ENCODE results near the gene MYRIP.

MYRIP gene

DNA sequence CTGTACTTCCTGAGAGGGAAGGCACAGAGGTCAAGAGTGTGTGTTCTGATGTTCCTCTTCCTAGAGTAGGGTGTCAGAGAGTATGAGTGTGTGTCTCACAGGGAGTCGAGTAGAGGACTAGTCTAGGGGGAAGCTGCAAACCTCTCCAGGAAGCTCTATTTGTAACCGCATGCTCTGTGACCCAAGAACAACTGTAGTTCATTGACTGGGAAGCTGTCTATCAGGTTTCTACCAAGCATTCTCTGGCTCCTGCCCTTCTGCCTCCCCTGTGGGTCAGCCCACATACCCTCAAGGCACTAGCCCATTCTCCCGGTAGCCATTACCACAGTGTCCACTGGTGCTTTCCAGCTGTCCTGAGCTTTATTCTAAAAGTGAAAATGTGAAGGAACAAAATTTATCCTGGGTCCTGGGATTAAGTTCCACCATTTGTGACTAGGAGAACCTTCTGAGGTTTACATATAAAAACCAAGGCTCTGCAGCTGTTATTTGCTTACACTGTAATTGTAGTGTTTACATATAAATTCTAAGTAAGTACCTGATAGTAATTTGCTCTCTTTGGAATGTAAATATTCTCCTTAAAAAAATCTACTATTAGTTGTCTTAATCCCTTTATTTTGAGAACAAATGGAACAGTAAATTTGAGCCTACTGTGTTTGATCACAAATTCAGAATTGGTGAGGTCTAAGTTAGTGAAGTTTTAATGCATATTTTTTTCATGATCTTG, 40.7 kb downstream of the MYRIP start:
- H3K4me1 ChIP-seq (ENCODE audit: low read length): peaks cover 30% of the 10 kb centered on the region
- TF ChIP-seq CTCF (IDR thresholded peaks at IDR 0.05; ENCODE audit: low read depth, low read length) (no peak), EZH2phosphoT487 (IDR thresholded peaks at IDR 0.05; ENCODE audit: low read depth) (no peak)
- no peak overlapping the region for H3K4me3 ChIP-seq (ENCODE audit: low read length)
- H2AFZ ChIP-seq (ENCODE audit: low read depth, low read length): 0 out of 2 replicates have a peak overlapping the region, but pooled peaks have one; percentile 17
- H3K36me3 ChIP-seq (replicated peaks; ENCODE audit: low read depth, low read length): no peaks in the 10 kb centered on the region
- no peaks in the 10 kb centered on the region for H3K9me3 ChIP-seq (ENCODE audit: insufficient read depth, low read length)
- no peak overlapping the region for H3K9ac ChIP-seq (ENCODE audit: low read length)
- no peak overlapping the region for H3K27ac ChIP-seq (ENCODE audit: low read length)
- no peak overlapping the region for H3K4me2 ChIP-seq (ENCODE audit: low read length)
- H3K79me2 ChIP-seq (ENCODE audit: low read length): no peaks in the 10 kb centered on the region
- H3K27me3 ChIP-seq (ENCODE audit: low read depth, low read length): no peaks in the 10 kb centered on the region
- H4K20me1 ChIP-seq (ENCODE audit: insufficient read depth, low read length): no peaks in the 10 kb centered on the region

- Histone ChIP-seq H4K20me1 (ENCODE audit: insufficient read depth, low read length) (no peaks in the 10 kb centered on the region), H3K36me3 (replicated peaks; ENCODE audit: low read depth, low read length) (no peaks in the 10 kb centered on the region), H3K4me3 (ENCODE audit: low read length) (no peak overlapping the region), H3K79me2 (ENCODE audit: low read length) (no peaks in the 10 kb centered on the region), H3K27ac (ENCODE audit: low read length) (no peak overlapping the region), H3K27me3 (ENCODE audit: low read depth, low read length) (no peaks in the 10 kb centered on the region), H2AFZ (ENCODE audit: low read depth, low read length) (no peak overlapping the region), H3K4me2 (ENCODE audit: low read length) (no peak overlapping the region), H3K4me1 (ENCODE audit: low read length) (peaks cover 30% of the 10 kb centered on the region), H3K9ac (ENCODE audit: low read length) (no peak overlapping the region), H3K9me3 (ENCODE audit: insufficient read depth, low read length) (no peaks in the 10 kb centered on the region)
- no peak for TF ChIP-seq CTCF (IDR thresholded peaks at IDR 0.05; ENCODE audit: low read depth, low read length)
- no peak for TF ChIP-seq EZH2phosphoT487 (IDR thresholded peaks at IDR 0.05; ENCODE audit: low read depth)
Observed at GRCh38 chr3:39850716-39851032, 41.3 kb downstream of the MYRIP start.

DNA sequence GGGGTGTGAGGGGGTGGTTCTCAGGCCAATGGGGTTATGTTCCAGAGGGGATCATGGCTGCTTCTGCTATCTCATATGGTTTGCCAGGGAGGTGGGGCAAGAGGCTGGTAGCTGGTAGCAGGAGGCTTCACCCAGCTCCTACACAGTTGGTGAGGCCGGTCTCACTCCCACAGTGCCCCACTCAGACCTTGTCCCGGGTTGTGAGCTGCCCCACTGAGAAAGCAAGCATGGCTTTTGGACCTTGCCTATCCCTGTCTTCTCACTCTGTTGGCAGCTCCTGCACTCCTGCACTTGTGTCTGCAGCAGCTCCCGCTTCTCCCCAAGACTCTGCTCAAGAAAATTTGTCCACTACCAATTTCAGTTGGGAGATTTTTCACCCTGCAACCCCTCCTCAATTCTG, 46.1 kb downstream of the MYRIP start:
- Histone ChIP-seq H3K4me1 (ENCODE audit: low read length) (peaks cover 3% of the 10 kb centered on the region), H4K20me1 (ENCODE audit: insufficient read depth, low read length) (no peaks in the 10 kb centered on the region), H3K9me3 (ENCODE audit: insufficient read depth, low read length) (peaks cover 17% of the 10 kb centered on the region; the same call in 1 of the 2 replicates), H3K4me3 (ENCODE audit: low read length) (no peak overlapping the region), H3K4me2 (ENCODE audit: low read length) (no peak overlapping the region), H3K36me3 (replicated peaks; ENCODE audit: low read depth, low read length) (peaks cover 2% of the 10 kb centered on the region), H3K9ac (ENCODE audit: low read length) (no peak overlapping the region), H3K27ac (ENCODE audit: low read length) (no peak overlapping the region), H3K79me2 (ENCODE audit: low read length) (no peaks in the 10 kb centered on the region), H2AFZ (ENCODE audit: low read depth, low read length) (no peak overlapping the region), H3K27me3 (ENCODE audit: low read depth, low read length) (no peaks in the 10 kb centered on the region)
- no peak for TF ChIP-seq EZH2phosphoT487 (IDR thresholded peaks at IDR 0.05; ENCODE audit: low read depth)
- no peak for TF ChIP-seq CTCF (IDR thresholded peaks at IDR 0.05; ENCODE audit: low read depth, low read length)

- Histone ChIP-seq H3K4me1 (ENCODE audit: low read length) (no peaks in the 10 kb centered on the region), H2AFZ (ENCODE audit: low read depth, low read length) (no peak overlapping the region), H3K79me2 (ENCODE audit: low read length) (no peaks in the 10 kb centered on the region), H3K27ac (ENCODE audit: low read length) (no peak overlapping the region), H3K4me2 (ENCODE audit: low read length) (no peak overlapping the region), H3K4me3 (ENCODE audit: low read length) (no peak overlapping the region), H3K36me3 (replicated peaks; ENCODE audit: low read depth, low read length) (no peaks in the 10 kb centered on the region), H3K27me3 (ENCODE audit: low read depth, low read length) (no peaks in the 10 kb centered on the region), H3K9ac (ENCODE audit: low read length) (no peak overlapping the region), H4K20me1 (ENCODE audit: insufficient read depth, low read length) (no peaks in the 10 kb centered on the region), H3K9me3 (ENCODE audit: insufficient read depth, low read length) (0 out of 2 replicates have a peak, but pooled peaks cover 4% of the 10 kb centered on the region)
- TF ChIP-seq CTCF (IDR thresholded peaks at IDR 0.05; ENCODE audit: low read depth, low read length) (no peak), EZH2phosphoT487 (IDR thresholded peaks at IDR 0.05; ENCODE audit: low read depth) (no peak)
Observed at GRCh38 chr3:39869890-39870289, 60.5 kb downstream of the MYRIP start.

Measured in OCI-LY3 (cell line).